ENCODE measurements around the gene NDEL1. TPM values are rescaled to one million over a fixed set of nuclear protein-coding genes. Genes with fewer than 3 reads are reported as not detected.

Gene NDEL1
- total RNA-seq, 1 donor from 2014 or later, result 34.1 TPM

- H3K36me3 Mint-ChIP-seq (ENCODE audit: low read depth), result peaks cover 23% of the 10 kb centered on the region
- no peaks in the 10 kb centered on the region for H3K27me3 Mint-ChIP-seq (ENCODE audit: low read depth)
- H3K27ac Mint-ChIP-seq (ENCODE audit: unreplicated experiment), result no peak overlapping the region
- H3K9me3 Mint-ChIP-seq, result no peaks in the 10 kb centered on the region
- TF ChIP-seq CTCF (conservative IDR thresholded peaks at IDR 0.05), result no peak
- no peak for DNase-seq (ENCODE audit: low read depth, low spot score)
- H3K4me3 Mint-ChIP-seq, result no peak overlapping the region
- H3K4me1 Mint-ChIP-seq, result no peaks in the 10 kb centered on the region
Measured at GRCh38 chr17:8476741-8477140, 41.1 kb downstream of the NDEL1 start.

GRCh38 chr17:8477171-8477570, 41.5 kb downstream of the NDEL1 start:
- peaks cover 23% of the 10 kb centered on the region for H3K36me3 Mint-ChIP-seq (ENCODE audit: low read depth)
- TF ChIP-seq CTCF (conservative IDR thresholded peaks at IDR 0.05), result no peak
- no peaks in the 10 kb centered on the region for H3K4me1 Mint-ChIP-seq
- no peak overlapping the region for H3K27ac Mint-ChIP-seq (ENCODE audit: unreplicated experiment)
- H3K9me3 Mint-ChIP-seq, result no peaks in the 10 kb centered on the region
- no peaks in the 10 kb centered on the region for H3K27me3 Mint-ChIP-seq (ENCODE audit: low read depth)
- H3K4me3 Mint-ChIP-seq, result no peak overlapping the region
- no peak for DNase-seq (ENCODE audit: low read depth, low spot score)

GRCh38 chr17:8477715-8478441, 42.2 kb downstream of the NDEL1 start:
- H3K4me1 Mint-ChIP-seq, result no peaks in the 10 kb centered on the region
- no peak overlapping the region for H3K4me3 Mint-ChIP-seq
- H3K27me3 Mint-ChIP-seq (ENCODE audit: low read depth), result no peaks in the 10 kb centered on the region
- peak overlapping the region; percentile 81 for H3K27ac Mint-ChIP-seq (ENCODE audit: unreplicated experiment)
- H3K9me3 Mint-ChIP-seq, result no peaks in the 10 kb centered on the region
- DNase-seq (ENCODE audit: low read depth, low spot score), result no peak
- H3K36me3 Mint-ChIP-seq (ENCODE audit: low read depth), result peaks cover 26% of the 10 kb centered on the region
- TF ChIP-seq CTCF (conservative IDR thresholded peaks at IDR 0.05), result no peak

- peaks cover under 1% of the 10 kb centered on the region for H3K9me3 Mint-ChIP-seq
- no peaks in the 10 kb centered on the region for H3K4me1 Mint-ChIP-seq
- TF ChIP-seq CTCF (conservative IDR thresholded peaks at IDR 0.05), result no peak
- no peak for DNase-seq (ENCODE audit: low read depth, low spot score)
- H3K27ac Mint-ChIP-seq (ENCODE audit: unreplicated experiment), result no peak overlapping the region
- H3K4me3 Mint-ChIP-seq, result no peak overlapping the region
- peaks cover 31% of the 10 kb centered on the region for H3K36me3 Mint-ChIP-seq (ENCODE audit: low read depth)
- H3K27me3 Mint-ChIP-seq (ENCODE audit: low read depth), result no peaks in the 10 kb centered on the region
Measured at GRCh38 chr17:8479431-8479947, 43.8 kb downstream of the NDEL1 start.

GRCh38 chr17:8480011-8480976, 44.6 kb downstream of the NDEL1 start:
- Mint-ChIP-seq H3K9me3 (peaks cover 6% of the 10 kb centered on the region), H3K36me3 (ENCODE audit: low read depth) (peaks cover 34% of the 10 kb centered on the region), H3K27ac (ENCODE audit: unreplicated experiment) (no peak overlapping the region), H3K4me3 (no peak overlapping the region), H3K27me3 (ENCODE audit: low read depth) (no peaks in the 10 kb centered on the region), H3K4me1 (no peaks in the 10 kb centered on the region)
- DNase-seq (ENCODE audit: low read depth, low spot score), result no peak
- TF ChIP-seq CTCF (conservative IDR thresholded peaks at IDR 0.05), result no peak

Data from neural crest cell (in vitro differentiated cells).